ENCODE results near the gene ABHD17C.

GRCh38 chr15:80654299-80654698 is 40.8 kb upstream of the ABHD17C start:
- no peak for TF ChIP-seq EZH2 (IDR thresholded peaks at IDR 0.05)
- TF ChIP-seq POLR2AphosphoS5 (IDR thresholded peaks at IDR 0.05; ENCODE audit: borderline replicate concordance, low read depth, low read length), result no peak

Data from SK-N-MC (cell line).